ENCODE data around the gene PLA2G6.
A peak's percentile ranks its signal among the peaks of the same experiment; 100 is the strongest.

PLA2G6 gene

DNA sequence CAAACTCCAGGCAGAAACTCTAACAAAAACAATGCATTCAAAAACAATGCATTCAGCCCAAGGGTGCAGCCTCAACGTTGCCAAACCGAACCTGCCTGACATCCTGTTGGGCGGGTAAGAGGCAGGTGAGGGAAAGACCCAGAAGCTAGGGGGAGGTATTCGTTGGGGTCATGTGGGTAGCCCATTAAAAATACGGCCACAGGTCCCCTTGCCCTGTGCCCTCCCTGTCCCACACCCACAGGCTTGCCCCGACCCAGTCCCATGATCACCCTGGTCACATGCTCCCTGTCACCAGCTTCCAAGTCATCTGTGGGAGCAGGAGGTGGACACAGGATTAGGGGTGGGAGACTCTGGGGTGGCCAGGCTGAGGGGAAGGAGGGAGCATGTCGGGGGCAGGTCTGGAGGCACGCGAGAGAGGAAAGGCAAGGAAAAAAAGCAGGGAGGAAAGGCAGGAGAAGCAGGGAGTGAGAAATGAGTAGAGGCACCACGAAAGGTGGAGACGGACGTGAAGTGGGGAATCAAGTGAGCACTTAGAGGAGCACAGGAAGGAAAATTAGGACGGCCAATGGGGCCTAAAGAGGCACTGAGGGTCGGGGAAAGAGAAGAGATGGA lies 683 bp downstream of the PLA2G6 start:
- H3K36me3 ChIP-seq (ENCODE audit: control insufficient read depth in 2 of 2, insufficient read depth in 1 of 2, low read length in 2 of 2), result no peaks in the 10 kb centered on the region
- H3K4me1 ChIP-seq (ENCODE audit: control insufficient read depth, insufficient read depth, low read length), result peaks cover 13% of the 10 kb centered on the region
- peak overlapping the region; percentile 77 for H3K4me3 ChIP-seq (ENCODE audit: low read depth, low read length)
- peak overlapping the region; percentile 82 for H3K27ac ChIP-seq (ENCODE audit: extremely low read depth, low read depth, low read length)
- H3K9me3 ChIP-seq (ENCODE audit: control insufficient read depth, insufficient read depth, low read depth, low read length), result no peaks in the 10 kb centered on the region
- ChIA-PET POLR2A (no interaction called here), CTCF (interaction anchor here (0.6 to 1.3 kb wide), 3 partner anchors 25 to 574 kb away, joined by 3 to 4 read pairs (median 3); no protein-coding TSS in a partner anchor)
- TF ChIP-seq, protein P1, sequence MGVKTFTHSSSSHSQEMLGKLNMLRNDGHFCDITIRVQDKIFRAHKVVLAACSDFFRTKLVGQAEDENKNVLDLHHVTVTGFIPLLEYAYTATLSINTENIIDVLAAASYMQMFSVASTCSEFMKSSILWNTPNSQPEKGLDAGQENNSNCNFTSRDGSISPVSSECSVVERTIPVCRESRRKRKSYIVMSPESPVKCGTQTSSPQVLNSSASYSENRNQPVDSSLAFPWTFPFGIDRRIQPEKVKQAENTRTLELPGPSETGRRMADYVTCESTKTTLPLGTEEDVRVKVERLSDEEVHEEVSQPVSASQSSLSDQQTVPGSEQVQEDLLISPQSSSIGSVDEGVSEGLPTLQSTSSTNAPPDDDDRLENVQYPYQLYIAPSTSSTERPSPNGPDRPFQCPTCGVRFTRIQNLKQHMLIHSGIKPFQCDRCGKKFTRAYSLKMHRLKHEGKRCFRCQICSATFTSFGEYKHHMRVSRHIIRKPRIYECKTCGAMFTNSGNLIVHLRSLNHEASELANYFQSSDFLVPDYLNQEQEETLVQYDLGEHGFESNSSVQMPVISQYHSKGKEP (tag by site-specific recombination; IDR thresholded peaks at IDR 0.05), result no peak
- TF ChIP-seq ZNF24 (tag by site-specific recombination; IDR thresholded peaks at IDR 0.05) (no peak), ZNF623 (tag by site-specific recombination; IDR thresholded peaks at IDR 0.05) (peak; percentile 4; the same call in 1 of the 2 replicates), SP2 (tag by site-specific recombination; IDR thresholded peaks at IDR 0.05) (peak; percentile 72), ZNF664 (tag by site-specific recombination; IDR thresholded peaks at IDR 0.05) (no peak), IKZF3 (tag by site-specific recombination; IDR thresholded peaks at IDR 0.05) (no peak), FEZF1 (tag by site-specific recombination; IDR thresholded peaks at IDR 0.05) (no peak), GLIS2 (tag by site-specific recombination; IDR thresholded peaks at IDR 0.05) (peak; percentile 51; the same call in 1 of the 2 replicates), KLF8 (tag by site-specific recombination; IDR thresholded peaks at IDR 0.05) (no peak), ZNF510 (tag by site-specific recombination; IDR thresholded peaks at IDR 0.05; ENCODE audit: insufficient replicate concordance) (no peak), ZSCAN23 (tag by site-specific recombination; IDR thresholded peaks at IDR 0.05) (no peak), ZNF830 (tag by site-specific recombination; IDR thresholded peaks at IDR 0.05; ENCODE audit: low read depth) (no peak), ZNF114 (tag by site-specific recombination; IDR thresholded peaks at IDR 0.05) (no peak), ZBTB48 (tag by site-specific recombination; IDR thresholded peaks at IDR 0.05) (peak; percentile 83), EGR2 (tag by site-specific recombination; IDR thresholded peaks at IDR 0.05; ENCODE audit: low read depth) (peak; percentile 70), ZFHX2 (tag by site-specific recombination; conservative IDR thresholded peaks at IDR 0.05) (peak; percentile 53), ZNF391 (tag by site-specific recombination; IDR thresholded peaks at IDR 0.05; ENCODE audit: borderline replicate concordance, low read depth) (no peak), ZNF521 (tag by site-specific recombination; IDR thresholded peaks at IDR 0.05) (no peak), PRDM1 (tag by site-specific recombination; IDR thresholded peaks at IDR 0.05) (peak; percentile 43; the same call in 1 of the 2 replicates), ZNF354C (tag by site-specific recombination; IDR thresholded peaks at IDR 0.05; ENCODE audit: borderline replicate concordance, low read depth) (no peak), ZNF548 (tag by site-specific recombination; IDR thresholded peaks at IDR 0.05) (no peak), ZNF791 (tag by site-specific recombination; IDR thresholded peaks at IDR 0.05) (no peak), SCRT2 (tag by site-specific recombination; IDR thresholded peaks at IDR 0.05) (0 out of 2 replicates have a peak, but pooled peaks have one; percentile 40), SETDB1 (IDR thresholded peaks at IDR 0.05; ENCODE audit: insufficient read length, low read length) (no peak), ZNF404 (tag by site-specific recombination; IDR thresholded peaks at IDR 0.05) (no peak), ZBTB17 (tag by site-specific recombination; IDR thresholded peaks at IDR 0.05) (no peak; the same call in none of the 2 replicates), ZFP69B (tag by site-specific recombination; IDR thresholded peaks at IDR 0.05) (no peak), GLIS1 (tag by site-specific recombination; IDR thresholded peaks at IDR 0.05) (0 out of 2 replicates have a peak, but pooled peaks have one; percentile 23), ZNF747 (tag by site-specific recombination; IDR thresholded peaks at IDR 0.05) (no peak)
- TF ChIP-seq, protein P2, sequence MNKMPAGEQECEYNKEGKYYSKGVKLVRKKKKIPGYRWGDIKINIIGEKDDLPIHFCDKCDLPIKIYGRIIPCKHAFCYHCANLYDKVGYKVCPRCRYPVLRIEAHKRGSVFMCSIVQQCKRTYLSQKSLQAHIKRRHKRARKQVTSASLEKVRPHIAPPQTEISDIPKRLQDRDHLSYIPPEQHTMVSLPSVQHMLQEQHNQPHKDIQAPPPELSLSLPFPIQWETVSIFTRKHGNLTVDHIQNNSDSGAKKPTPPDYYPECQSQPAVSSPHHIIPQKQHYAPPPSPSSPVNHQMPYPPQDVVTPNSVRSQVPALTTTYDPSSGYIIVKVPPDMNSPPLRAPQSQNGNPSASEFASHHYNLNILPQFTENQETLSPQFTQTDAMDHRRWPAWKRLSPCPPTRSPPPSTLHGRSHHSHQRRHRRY (tag by site-specific recombination; IDR thresholded peaks at IDR 0.05), result no peak
- TF ChIP-seq, protein P3, sequence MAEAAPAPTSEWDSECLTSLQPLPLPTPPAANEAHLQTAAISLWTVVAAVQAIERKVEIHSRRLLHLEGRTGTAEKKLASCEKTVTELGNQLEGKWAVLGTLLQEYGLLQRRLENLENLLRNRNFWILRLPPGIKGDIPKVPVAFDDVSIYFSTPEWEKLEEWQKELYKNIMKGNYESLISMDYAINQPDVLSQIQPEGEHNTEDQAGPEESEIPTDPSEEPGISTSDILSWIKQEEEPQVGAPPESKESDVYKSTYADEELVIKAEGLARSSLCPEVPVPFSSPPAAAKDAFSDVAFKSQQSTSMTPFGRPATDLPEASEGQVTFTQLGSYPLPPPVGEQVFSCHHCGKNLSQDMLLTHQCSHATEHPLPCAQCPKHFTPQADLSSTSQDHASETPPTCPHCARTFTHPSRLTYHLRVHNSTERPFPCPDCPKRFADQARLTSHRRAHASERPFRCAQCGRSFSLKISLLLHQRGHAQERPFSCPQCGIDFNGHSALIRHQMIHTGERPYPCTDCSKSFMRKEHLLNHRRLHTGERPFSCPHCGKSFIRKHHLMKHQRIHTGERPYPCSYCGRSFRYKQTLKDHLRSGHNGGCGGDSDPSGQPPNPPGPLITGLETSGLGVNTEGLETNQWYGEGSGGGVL (tag by site-specific recombination; IDR thresholded peaks at IDR 0.05), result peak; percentile 93
- TF ChIP-seq, protein P4, sequence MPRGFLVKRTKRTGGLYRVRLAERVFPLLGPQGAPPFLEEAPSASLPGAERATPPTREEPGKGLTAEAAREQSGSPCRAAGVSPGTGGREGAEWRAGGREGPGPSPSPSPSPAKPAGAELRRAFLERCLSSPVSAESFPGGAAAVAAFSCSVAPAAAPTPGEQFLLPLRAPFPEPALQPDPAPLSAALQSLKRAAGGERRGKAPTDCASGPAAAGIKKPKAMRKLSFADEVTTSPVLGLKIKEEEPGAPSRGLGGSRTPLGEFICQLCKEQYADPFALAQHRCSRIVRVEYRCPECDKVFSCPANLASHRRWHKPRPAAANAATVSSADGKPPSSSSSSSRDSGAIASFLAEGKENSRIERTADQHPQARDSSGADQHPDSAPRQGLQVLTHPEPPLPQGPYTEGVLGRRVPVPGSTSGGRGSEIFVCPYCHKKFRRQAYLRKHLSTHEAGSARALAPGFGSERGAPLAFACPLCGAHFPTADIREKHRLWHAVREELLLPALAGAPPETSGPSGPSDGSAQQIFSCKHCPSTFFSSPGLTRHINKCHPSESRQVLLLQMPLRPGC (tag by site-specific recombination; IDR thresholded peaks at IDR 0.05), result no peak
- TF ChIP-seq, protein P5, sequence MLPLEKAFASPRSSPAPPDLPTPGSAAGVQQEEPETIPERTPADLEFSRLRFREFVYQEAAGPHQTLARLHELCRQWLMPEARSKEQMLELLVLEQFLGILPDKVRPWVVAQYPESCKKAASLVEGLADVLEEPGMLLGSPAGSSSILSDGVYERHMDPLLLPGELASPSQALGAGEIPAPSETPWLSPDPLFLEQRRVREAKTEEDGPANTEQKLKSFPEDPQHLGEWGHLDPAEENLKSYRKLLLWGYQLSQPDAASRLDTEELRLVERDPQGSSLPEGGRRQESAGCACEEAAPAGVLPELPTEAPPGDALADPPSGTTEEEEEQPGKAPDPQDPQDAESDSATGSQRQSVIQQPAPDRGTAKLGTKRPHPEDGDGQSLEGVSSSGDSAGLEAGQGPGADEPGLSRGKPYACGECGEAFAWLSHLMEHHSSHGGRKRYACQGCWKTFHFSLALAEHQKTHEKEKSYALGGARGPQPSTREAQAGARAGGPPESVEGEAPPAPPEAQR (tag by site-specific recombination; IDR thresholded peaks at IDR 0.05), result no peak; the same call in 1 of the 2 replicates
